C4-2B (cell line): ENCODE results near the gene BATF.

Experiments
- H3K27ac ChIP-seq: fragments of 450-650 bp; 2 replicates; pipeline ENCODE4 v1.5.1; 2017
- CTCF ChIP-seq: fragments of 450-650 bp; conservative IDR thresholded peaks from 2 replicates; pipeline ENCODE4 v1.5.1; 2017; ENCODE audit warnings: mild to moderate bottlenecking
- ZFX ChIP-seq: fragments of 450-650 bp; IDR thresholded peaks from 2 replicates; pipeline ENCODE4 v1.6.1; 2017

BATF gene

GRCh38 chr14:75545907-75546306 lies 23.6 kb downstream of the BATF start:
- no peak for TF ChIP-seq CTCF
- no peak for TF ChIP-seq ZFX
- no peak overlapping the region for H3K27ac ChIP-seq

- TF ChIP-seq ZFX = no peak
- no peak for TF ChIP-seq CTCF
- H3K27ac ChIP-seq = peak overlapping the region; percentile 3
These were observed 25.4 kb downstream of the BATF start for GRCh38 chr14:75547552-75548250.

GRCh38 chr14:75548544-75548943 lies 26.3 kb downstream of the BATF start:
- H3K27ac ChIP-seq = peak overlapping the region; percentile 3
- TF ChIP-seq ZFX = no peak
- TF ChIP-seq CTCF = no peak

GRCh38 chr14:75549169-75549568 lies 26.9 kb downstream of the BATF start:
- TF ChIP-seq ZFX = no peak
- TF ChIP-seq CTCF = no peak
- peak overlapping the region; percentile 3; the same call in 1 of the 2 replicates for H3K27ac ChIP-seq

- no peak overlapping the region for H3K27ac ChIP-seq
- TF ChIP-seq CTCF (no peak), ZFX (no peak)
These were observed 28.8 kb downstream of the BATF start for GRCh38 chr14:75551021-75551420.

- no peak for TF ChIP-seq CTCF
- TF ChIP-seq ZFX = no peak
- no peak overlapping the region for H3K27ac ChIP-seq
These were observed 30.9 kb downstream of the BATF start for GRCh38 chr14:75553157-75553556.

- TF ChIP-seq ZFX = no peak
- TF ChIP-seq CTCF = no peak
- H3K27ac ChIP-seq = no peak overlapping the region; the same call in 1 of the 2 replicates
These were observed 31.6 kb downstream of the BATF start for GRCh38 chr14:75553761-75554364.
